Measurements from ENCODE around the gene FLT4.

The FLT4 gene

GRCh38 chr5:180640861-180641565 lies 8.4 kb downstream of the FLT4 start:
- DNase-seq, result no peak

GRCh38 chr5:180640611-180640860 lies 8.9 kb downstream of the FLT4 start:
- no peak for DNase-seq

GRCh38 chr5:180639741-180640610 lies 9.4 kb downstream of the FLT4 start:
- no peak for DNase-seq

- DNase-seq, result no peak
Observed at GRCh38 chr5:180639287-180639686, 10.1 kb downstream of the FLT4 start.

GRCh38 chr5:180637962-180638680 lies 11.3 kb downstream of the FLT4 start:
- no peak for DNase-seq

- DNase-seq, result no peak
Observed at GRCh38 chr5:180636403-180637075, 12.9 kb downstream of the FLT4 start.

GRCh38 chr5:180636016-180636402 lies 13.4 kb downstream of the FLT4 start:
- no peak for DNase-seq

GRCh38 chr5:180633283-180634177 lies 15.9 kb downstream of the FLT4 start:
- no peak for DNase-seq

- no peak for DNase-seq
Observed at GRCh38 chr5:180632768-180633167, 16.6 kb downstream of the FLT4 start.

- DNase-seq, result peak; percentile 52
Observed at GRCh38 chr5:180631549-180632383, 17.6 kb downstream of the FLT4 start.

- DNase-seq, result no peak
Observed at GRCh38 chr5:180630426-180630825, 19.0 kb downstream of the FLT4 start.

- no peak for DNase-seq
Observed at GRCh38 chr5:180629831-180630382, 19.5 kb downstream of the FLT4 start.

GRCh38 chr5:180628827-180629750 lies 20.3 kb downstream of the FLT4 start:
- DNase-seq, result no peak

GRCh38 chr5:180628211-180628610 lies 21.2 kb downstream of the FLT4 start:
- DNase-seq, result no peak

- no peak for DNase-seq
Observed at GRCh38 chr5:180627386-180628120, 21.8 kb downstream of the FLT4 start.

GRCh38 chr5:180626661-180627385 lies 22.6 kb downstream of the FLT4 start:
- no peak for DNase-seq

GRCh38 chr5:180625791-180626660 lies 23.4 kb downstream of the FLT4 start:
- DNase-seq, result no peak

Data from NCI-H1092 treated with DMSO at 0.1 percent for 48 hours (cell line).